Fibroblast of villous mesenchyme (primary cell): ENCODE results near the gene CD9. TPM values are rescaled to one million over a fixed set of nuclear protein-coding genes. Genes with fewer than 3 reads are reported as not detected.
"Not testable (repeated sequence)": the region's sequence is repeated elsewhere in the genome, so short reads cannot be mapped to it uniquely, and the experiment has no call there.

ENCODE experiments used
- DNase-seq: peaks from one replicate; pipeline ENCODE4 v3.0.0-alpha.2; 2010; ENCODE audit warnings: low read depth
- H3K4me3 ChIP-seq: 2 replicates; pipeline ENCODE4 v1.5.1; 2011; ENCODE audit warnings: low read depth, mild to moderate bottlenecking, low read length
- CTCF ChIP-seq: IDR thresholded peaks from 2 replicates; pipeline ENCODE4 v1.5.1; 2012; ENCODE audit warnings: low read depth, mild to moderate bottlenecking, low read length; ENCODE audit not compliant: insufficient read depth
- total RNA-seq: library from RNA; depleted of rRNA; stranded (reverse); fragments of >200 nt; gene quantifications from 2 replicates; pipeline ENCODE4 v1.2.3, GENCODE V29; 2012

CD9 gene
- total RNA-seq, 1 donor: 209 TPM

GRCh38 chr12:6204533-6205143 lies 4.4 kb downstream of the CD9 start:
- TF ChIP-seq CTCF: peak; percentile 16
- H3K4me3 ChIP-seq: no peak overlapping the region
- DNase-seq: no peak

- no peak overlapping the region for H3K4me3 ChIP-seq
- DNase-seq: no peak
- no peak for TF ChIP-seq CTCF
Observed at GRCh38 chr12:6205144-6205539, 4.9 kb downstream of the CD9 start.

- H3K4me3 ChIP-seq: no peak overlapping the region
- DNase-seq: no peak
- no peak for TF ChIP-seq CTCF
Observed at GRCh38 chr12:6205761-6206160, 5.6 kb downstream of the CD9 start.

GRCh38 chr12:6206327-6206726 lies 6.1 kb downstream of the CD9 start:
- no peak for TF ChIP-seq CTCF
- no peak overlapping the region for H3K4me3 ChIP-seq
- no peak for DNase-seq

- no peak overlapping the region for H3K4me3 ChIP-seq
- DNase-seq: no peak
- TF ChIP-seq CTCF: no peak
Observed at GRCh38 chr12:6207259-6207925, 7.2 kb downstream of the CD9 start.

GRCh38 chr12:6208130-6208529 lies 7.9 kb downstream of the CD9 start:
- DNase-seq: no peak
- no peak overlapping the region for H3K4me3 ChIP-seq

GRCh38 chr12:6209428-6209827 lies 9.2 kb downstream of the CD9 start:
- peak; percentile 70 for DNase-seq
- H3K4me3 ChIP-seq: not testable (repeated sequence)

More at GRCh38 chr12:6208130-6208529, 7.9 kb downstream of the CD9 start:
- no peak for TF ChIP-seq CTCF
